Stimulated activated CD8-positive, alpha-beta memory T cell treated with anti-CD3 and anti-CD28 coated beads, Interleukin-15, amount 100 ng/mL, for 4 hours (primary cell): ENCODE results near the gene LCE1A.

Experiments used
- DNase-seq, 2 donors: peaks; one replicate each; pipeline ENCODE4 v3.0.0-alpha.2; 2020; ENCODE audit warnings: low read depth in 2 of 2

Gene LCE1A

DNA sequence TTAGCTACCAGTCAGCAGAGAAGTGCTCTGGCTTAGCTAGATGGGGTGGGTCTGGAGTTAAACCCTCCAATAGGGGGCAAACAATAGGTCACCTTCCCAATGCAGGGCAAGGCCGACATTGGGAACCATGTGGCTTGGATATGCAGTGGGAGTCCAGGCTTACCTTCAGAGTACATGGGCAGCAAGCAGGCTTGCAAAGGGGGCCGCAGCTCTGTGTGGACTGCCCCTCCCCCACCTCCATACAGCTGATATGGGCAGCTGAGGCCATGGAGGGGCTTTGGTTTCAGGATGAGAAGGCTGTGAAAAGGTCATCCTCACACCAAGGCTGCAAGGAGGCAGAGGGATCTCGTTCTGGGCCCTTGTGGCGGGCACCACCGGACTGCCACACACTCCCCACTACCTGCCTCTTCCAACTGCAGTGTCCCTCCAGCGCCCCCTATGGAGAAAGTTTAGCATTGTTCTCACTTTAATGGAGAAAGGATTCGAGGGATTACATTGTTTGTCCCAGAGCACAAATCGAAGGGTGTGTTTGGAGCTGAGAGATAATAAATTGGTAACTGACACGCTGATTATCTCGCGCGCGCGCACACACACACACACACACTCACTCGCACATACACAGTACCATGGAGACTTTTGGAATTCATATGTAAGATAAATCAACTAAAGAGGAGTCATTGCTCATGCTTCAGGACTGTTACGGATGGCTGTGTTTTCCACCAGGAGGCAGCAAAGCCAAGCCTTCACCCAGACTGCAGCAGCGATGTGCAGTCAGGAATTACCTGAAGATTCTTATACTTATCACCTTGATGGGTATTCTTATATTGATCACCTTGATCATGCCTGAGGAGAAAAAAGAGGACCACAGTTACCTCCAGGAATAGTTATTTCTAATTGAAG is 43.8 kb downstream of the LCE1A start:
- no peak for DNase-seq

DNA sequence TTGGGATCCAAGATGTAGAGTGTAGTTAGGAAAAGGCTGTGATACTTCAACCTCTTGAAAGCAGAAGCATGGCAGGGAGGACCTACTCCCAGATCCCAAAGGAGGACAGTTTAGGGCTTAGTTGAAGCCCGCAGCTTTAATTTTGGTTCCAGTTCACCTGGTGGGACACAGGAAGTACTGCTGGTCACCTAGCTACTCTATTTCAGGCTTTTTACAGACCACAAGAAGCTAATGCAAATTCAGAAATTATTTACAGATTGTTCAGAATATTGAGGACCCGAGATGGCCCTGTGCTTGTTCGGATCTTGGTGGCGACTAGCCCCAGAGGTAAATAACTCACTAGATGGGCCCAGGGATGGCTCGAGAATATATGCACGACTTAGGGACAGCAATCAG is 44.5 kb downstream of the LCE1A start:
- no peak for DNase-seq

DNA sequence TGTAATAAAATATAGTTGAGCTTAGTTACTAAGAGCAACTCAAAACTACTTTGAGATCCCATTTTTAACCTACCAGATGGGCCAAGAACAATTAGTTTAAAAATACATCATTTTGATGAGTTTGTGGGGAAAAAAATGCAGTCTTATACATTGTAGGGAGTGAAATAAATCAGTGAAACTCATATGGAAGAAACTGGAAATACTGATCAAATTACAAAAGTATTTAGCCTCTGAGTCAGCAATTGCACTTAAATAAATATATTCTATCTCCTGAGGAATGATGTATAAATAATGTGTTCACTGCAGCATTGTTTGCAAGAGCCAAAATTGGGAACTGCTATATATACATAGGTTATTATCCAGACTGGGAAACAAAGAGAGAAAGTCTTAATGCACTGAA is 46.2 kb downstream of the LCE1A start:
- DNase-seq: no peak

DNA sequence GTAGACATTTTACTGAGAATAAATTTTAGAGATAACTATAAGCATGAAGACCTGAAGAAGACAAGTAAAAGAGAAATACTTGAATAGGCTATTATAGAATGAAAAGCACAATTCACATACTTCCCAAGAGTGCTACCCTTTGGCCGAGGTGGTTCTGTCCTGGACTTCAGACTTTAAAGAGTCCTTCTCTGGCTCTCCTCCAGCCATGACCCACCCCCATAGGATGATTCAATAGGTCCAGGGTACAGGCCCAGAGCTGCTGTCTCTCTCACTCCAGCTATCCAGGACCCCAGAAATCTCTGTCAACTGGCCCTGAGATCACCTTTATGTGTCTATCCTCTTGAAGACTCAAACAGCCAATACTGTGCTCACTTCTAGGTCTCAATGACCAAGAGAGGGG is 49.6 kb downstream of the LCE1A start:
- DNase-seq: no peak
